Stimulated activated CD4-positive, alpha-beta T cell treated with anti-CD3 and anti-CD28 coated beads, Interleukin-2, amount 100 ng/mL, for 24 hours (primary cell): ENCODE results near the gene TECPR2.

Experiments
- DNase-seq, 2 donors: peaks; one replicate each; pipeline ENCODE4 v3.0.0-alpha.2; 2020

The TECPR2 gene

GRCh38 chr14:102375119-102375518 lies 12.4 kb downstream of the TECPR2 start:
- peak in 1 of 2 donors; percentile 23 for DNase-seq

DNA sequence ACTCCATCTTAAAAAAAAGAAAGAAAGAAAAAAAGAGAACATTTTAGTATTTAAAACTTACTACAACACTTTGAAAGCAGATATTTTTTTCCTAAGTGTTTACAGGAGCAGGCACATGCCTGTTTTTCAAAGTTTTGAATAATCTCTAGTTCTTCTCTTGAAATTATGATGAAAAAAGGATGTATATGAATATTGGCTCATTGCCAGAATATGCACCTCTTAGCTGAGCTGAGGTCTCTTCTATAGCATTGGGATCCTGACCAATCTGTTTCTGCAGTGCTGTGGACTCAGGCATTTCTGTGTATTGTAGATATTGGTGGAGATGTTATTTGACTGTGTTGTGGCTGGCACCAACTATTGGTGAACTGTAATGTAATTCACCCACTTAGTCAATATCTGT lies 15.0 kb downstream of the TECPR2 start:
- no peak for DNase-seq

- no peak for DNase-seq
These were observed 16.1 kb downstream of the TECPR2 start for GRCh38 chr14:102378830-102379229.

DNA sequence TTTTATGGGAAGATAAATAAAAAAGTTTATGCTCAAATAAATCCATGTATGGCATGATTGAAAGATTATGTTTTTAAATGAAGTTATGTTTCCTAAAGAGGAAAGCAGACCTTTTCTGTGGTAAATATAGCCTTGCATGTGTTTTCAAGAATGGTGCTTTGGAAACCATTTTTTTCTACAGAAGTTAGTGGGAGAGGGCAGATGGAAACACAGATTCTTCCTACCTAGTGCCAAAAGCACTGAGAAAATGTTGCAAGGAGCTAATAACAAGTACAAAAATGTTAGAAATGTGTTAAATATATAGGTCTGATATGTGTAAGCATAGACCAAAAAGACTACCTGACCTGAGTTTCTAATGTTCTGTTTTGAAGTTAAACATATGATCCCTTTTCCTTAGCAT lies 24.3 kb downstream of the TECPR2 start:
- no peak for DNase-seq

- DNase-seq, result no peak
These were observed 26.5 kb downstream of the TECPR2 start for GRCh38 chr14:102389246-102389645.

GRCh38 chr14:102390064-102390855 lies 27.5 kb downstream of the TECPR2 start:
- no peak for DNase-seq

DNA sequence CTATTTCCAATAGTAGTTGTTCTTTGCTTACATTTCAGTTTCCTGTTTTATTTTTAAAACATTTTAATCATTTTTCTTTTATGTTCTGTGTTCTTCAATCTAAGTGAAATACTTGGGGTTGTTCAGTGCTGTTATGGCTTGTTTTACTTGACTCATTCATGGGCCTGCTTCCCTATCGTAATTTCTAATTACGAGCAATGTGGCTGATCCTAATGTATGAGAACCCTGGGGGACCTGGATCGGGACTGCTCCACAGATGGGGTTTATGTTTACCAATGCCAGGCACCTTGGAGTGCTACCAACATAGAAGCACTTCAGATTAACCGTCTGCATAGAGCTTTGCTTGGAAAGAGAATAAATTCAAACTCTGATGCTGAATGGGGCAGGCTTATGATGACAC lies 29.8 kb downstream of the TECPR2 start:
- DNase-seq, result no peak

- no peak for DNase-seq
These were observed 32.1 kb downstream of the TECPR2 start for GRCh38 chr14:102394717-102395375.

DNA sequence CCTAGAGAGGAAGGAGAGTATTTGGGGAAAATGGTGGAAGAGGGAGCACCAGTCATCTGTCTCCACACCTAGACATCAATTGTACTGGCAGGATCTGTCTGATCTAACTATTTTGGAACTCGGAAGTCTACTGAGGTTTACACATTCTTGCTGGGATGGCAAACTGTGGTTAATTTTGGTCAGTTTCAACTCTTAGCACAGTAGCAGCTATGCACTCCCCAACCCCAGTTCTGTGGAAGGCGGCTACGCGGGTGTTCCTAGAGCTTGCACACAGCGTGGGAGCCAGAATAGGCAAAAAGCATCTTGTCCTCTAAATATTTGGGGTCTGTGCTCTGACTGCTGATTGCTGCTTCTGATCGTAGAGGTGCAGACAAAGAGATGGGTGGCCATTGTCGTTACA lies 33.8 kb downstream of the TECPR2 start:
- no peak for DNase-seq

DNA sequence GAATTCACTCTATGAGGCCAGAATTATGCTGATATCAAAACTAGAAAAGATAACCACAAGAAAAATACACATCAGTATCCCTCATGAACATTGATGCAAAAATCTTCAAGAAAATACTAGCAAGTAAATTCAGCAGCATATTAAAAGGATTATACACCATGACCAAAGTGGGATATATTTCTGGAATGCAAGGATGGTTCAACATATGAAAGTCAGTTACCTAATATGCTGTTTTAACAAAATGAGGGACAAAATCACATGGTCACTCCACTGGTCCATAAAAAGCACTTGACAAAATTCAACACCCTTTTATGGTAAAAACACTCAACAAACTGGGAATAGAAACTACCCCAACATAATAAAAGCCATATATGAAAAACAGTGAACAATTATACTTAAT lies 40.3 kb downstream of the TECPR2 start:
- no peak for DNase-seq

DNA sequence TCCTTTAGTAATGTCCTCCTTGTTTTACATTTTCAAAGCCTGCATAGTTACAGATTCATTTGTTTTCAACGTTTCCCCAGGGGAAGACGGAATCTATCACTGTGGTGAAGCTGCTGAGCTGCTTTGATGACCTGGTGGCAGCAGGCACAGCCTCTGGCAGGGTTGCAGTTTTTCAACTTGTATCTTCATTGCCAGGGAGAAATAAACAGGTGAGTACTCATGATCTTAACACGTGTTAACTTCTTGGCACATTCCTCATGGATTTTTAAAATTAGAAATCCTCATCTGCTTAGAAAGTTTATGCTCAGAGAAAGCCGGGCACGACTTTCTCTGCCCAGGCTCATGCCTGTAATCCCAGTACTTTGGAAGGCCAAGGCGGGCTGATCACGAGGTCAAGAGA lies 44.5 kb downstream of the TECPR2 start:
- no peak for DNase-seq

GRCh38 chr14:102408724-102409123 lies 46.0 kb downstream of the TECPR2 start:
- no peak for DNase-seq

- DNase-seq, result no peak
These were observed 52.9 kb downstream of the TECPR2 start for GRCh38 chr14:102415671-102416070.

DNA sequence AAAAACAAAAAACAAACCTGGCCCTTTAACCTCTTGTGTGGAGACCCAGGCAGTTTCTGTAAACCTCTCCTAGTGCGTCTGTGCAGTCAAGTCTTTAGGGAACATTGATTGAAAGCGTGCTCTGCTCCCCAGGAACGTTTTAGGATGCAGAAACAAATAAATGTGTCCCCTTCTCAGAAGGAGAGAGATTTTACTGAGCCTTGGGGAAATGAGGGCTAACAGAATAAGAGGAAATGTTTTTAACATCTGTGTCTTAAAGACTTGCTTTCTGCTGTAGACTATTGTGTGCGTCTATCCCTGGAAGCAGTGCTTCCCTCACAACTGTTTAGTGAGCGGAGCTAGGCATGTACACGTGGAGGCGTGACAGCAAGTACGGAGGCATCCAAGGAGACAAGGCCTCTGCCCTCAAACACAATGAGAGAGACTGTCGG lies 54.3 kb downstream of the TECPR2 start:
- no peak for DNase-seq

DNA sequence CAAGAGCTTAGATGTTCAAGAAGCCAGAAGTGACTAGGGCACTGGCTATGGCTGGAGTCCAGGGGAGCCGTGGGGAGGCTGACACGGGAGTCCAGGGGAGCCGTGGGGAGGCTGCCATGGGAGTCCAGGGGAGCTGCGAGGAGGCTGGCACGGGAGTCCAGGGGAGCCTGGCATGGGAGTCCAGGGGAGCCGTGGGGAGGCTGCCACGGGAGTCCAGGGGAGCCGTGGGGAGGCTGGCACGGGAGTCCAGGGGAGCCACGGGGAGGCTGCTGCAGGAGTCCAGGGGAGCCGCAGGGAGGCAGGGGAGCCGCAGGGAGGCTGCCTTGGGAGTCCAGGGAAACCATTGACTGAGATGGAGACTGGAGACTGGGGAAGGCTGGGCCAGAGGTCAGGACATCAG lies 54.9 kb downstream of the TECPR2 start:
- DNase-seq, result no peak

GRCh38 chr14:102418169-102418852 lies 55.6 kb downstream of the TECPR2 start:
- DNase-seq, result no peak

GRCh38 chr14:102418853-102419240 lies 56.1 kb downstream of the TECPR2 start:
- DNase-seq, result no peak

- no peak for DNase-seq
These were observed 56.5 kb downstream of the TECPR2 start for GRCh38 chr14:102419276-102419675.

DNA sequence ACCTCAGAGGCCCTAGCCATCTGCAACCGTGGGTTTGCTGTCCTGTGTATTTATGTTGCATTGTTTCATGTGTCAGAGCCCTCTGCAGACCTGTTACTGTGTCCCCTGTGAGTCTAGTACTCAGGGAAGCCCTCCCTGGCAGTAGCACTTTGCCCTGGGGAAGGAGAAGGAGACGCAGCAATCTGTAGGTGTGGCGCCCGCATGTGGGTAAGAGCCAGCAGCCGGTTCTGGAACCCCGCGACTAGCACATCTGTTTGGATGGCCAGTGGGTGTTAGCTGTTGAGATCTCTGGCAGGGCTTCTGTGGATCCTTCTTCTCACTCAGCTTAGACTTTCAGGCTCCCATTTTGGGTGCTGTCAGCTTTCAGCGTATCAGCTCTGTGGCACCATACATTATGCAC lies 57.0 kb downstream of the TECPR2 start:
- no peak for DNase-seq

DNA sequence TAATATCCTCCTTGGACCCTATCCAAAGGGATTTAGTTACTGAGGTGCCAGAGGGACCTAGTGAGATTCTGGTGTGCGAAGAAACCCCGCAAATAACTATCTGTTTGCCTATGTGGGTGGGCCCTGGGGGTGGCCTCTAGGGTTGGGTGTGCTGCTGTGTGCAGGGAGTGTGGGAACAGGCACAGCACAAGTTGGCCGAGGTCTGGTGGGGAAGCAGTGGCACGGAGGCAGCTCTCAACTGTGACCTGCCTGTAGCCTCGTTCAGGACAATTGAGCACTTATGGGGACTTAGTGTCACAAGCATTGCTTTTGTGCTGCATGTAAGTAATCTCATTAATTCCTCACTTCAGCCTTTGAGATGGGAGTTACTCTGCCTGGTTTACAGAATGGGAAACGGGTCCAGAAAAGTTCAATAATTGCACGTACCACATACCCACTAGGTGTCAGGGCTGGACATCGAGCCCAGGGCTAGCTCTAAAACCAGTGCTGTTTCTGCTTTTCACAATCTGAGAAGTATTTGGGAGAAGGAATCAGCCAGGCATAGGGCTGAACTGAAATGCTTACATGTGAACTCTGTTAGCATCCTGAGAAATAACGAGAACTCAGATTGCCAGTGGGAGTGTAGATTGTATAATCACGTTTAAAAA lies 58.8 kb downstream of the TECPR2 start:
- DNase-seq, result no peak

DNA sequence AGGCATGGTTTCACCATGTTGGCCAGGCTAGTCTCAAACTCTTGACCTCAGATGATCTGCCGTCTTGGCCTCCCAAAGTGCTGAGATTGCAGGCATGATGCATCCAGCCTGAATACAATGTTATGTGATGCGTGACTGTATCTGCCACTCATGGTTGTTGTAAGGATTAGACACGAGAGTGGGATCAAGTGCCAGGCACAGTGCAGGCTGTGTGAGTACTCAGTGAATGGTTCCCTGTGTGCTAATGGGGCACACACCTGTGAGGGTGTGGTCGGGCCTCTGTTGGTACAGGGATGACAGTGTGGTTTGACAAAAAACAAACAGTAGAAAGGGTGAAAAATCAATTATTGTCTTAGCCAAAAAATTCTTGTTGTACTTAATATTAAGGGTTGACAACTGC lies 61.8 kb downstream of the TECPR2 start:
- no peak for DNase-seq

DNA sequence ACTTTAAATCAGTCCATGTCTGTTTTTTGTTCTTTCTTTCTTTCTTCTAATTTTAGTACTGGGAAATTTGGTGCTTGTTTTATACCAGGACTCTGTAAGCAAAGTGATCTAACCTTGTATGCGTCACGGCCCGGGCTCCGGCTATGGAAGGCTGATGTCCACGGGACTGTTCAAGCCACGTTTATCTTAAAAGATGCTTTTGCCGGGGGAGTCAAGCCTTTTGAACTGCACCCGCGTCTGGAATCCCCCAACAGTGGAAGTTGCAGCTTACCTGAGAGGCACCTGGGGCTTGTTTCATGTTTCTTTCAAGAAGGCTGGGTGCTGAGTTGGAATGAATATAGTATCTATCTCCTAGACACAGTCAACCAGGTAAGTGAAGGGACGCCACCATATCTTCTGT lies 62.2 kb downstream of the TECPR2 start:
- DNase-seq, result no peak

DNA sequence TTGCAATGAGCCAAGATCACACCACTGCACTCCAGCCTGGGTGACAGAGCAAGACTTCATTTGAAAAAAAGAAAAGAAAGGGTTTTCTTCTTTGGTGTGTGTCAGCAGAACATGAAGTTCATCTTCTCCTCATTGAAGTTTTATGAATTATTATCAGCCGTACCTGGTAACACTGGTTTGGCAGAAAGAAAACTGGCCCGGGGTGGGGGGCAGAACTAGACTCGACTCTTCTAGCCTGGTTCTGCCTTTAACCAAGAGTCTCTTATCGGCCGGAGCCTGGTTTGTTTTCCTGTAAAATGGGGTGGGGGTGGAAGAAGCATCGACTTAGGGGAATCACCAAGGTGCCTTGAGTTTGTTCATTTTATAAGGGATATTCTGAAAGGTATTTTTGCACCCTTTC lies 64.1 kb downstream of the TECPR2 start:
- DNase-seq, result no peak

GRCh38 chr14:102427642-102428041 lies 64.9 kb downstream of the TECPR2 start:
- DNase-seq, result no peak
